ENCODE data around the gene CREB5. TPM values are rescaled to one million over a fixed set of nuclear protein-coding genes. Genes with fewer than 3 reads are reported as not detected.

The CREB5 gene
- total and polyA plus RNA-seq, 2 experiments from 2014 or later: 2.4 to 4.4 TPM

DNA sequence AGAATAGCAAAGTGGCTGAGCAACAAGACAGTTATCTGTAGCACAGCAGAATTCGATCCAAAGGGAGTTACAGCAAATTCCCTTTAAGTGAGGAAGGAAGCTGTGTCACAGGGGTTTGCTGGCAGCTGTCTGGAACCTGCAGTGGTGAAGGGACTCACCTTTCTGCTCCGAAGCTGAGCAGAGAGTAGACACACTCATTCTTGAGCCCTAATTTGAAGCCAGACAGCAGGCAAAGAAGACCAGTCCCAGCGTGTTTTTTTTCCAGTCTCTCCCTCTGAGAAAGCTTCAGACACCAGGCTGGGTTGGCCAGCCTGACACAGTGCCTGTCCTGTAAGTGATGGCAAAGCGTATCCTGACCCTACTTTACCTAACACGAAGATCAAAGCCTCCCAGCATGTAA, 335.1 kb downstream of the CREB5 start:
- Histone ChIP-seq H3K36me3 (ENCODE audit: insufficient read depth) (no peaks in the 10 kb centered on the region), H2AFZ (0 out of 2 replicates have a peak overlapping the region, but pooled peaks have one; percentile 19), H4K20me1 (replicated peaks; ENCODE audit: insufficient read depth) (no peaks in the 10 kb centered on the region), H3K4me2 (no peak overlapping the region), H3K4me3 (no peak overlapping the region), H3K27ac (ENCODE audit: low read depth) (no peak overlapping the region), H3K27me3 (ENCODE audit: insufficient read depth) (no peaks in the 10 kb centered on the region), H3K4me1 (ENCODE audit: insufficient read depth) (no peaks in the 10 kb centered on the region), H3K9me2 (ENCODE audit: insufficient read depth) (no peaks in the 10 kb centered on the region), H3K79me2 (replicated peaks; ENCODE audit: insufficient read depth) (no peaks in the 10 kb centered on the region), H3F3A (replicated peaks; ENCODE audit: low read depth) (no peaks in the 10 kb centered on the region)
- TF ChIP-seq, protein P1, sequence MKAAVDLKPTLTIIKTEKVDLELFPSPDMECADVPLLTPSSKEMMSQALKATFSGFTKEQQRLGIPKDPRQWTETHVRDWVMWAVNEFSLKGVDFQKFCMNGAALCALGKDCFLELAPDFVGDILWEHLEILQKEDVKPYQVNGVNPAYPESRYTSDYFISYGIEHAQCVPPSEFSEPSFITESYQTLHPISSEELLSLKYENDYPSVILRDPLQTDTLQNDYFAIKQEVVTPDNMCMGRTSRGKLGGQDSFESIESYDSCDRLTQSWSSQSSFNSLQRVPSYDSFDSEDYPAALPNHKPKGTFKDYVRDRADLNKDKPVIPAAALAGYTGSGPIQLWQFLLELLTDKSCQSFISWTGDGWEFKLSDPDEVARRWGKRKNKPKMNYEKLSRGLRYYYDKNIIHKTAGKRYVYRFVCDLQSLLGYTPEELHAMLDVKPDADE (IDR thresholded peaks at IDR 0.05): no peak
- TF ChIP-seq CREB1 (CRISPR knock-in tag; IDR thresholded peaks at IDR 0.05; ENCODE audit: low read depth) (no peak), EZH2phosphoT487 (IDR thresholded peaks at IDR 0.05; ENCODE audit: unreplicated experiment) (no peak), ZNF114 (CRISPR knock-in tag; IDR thresholded peaks at IDR 0.05) (no peak), ZNF331 (CRISPR knock-in tag; IDR thresholded peaks at IDR 0.05; ENCODE audit: low read depth) (no peak)
- TF ChIP-seq, protein P2, sequence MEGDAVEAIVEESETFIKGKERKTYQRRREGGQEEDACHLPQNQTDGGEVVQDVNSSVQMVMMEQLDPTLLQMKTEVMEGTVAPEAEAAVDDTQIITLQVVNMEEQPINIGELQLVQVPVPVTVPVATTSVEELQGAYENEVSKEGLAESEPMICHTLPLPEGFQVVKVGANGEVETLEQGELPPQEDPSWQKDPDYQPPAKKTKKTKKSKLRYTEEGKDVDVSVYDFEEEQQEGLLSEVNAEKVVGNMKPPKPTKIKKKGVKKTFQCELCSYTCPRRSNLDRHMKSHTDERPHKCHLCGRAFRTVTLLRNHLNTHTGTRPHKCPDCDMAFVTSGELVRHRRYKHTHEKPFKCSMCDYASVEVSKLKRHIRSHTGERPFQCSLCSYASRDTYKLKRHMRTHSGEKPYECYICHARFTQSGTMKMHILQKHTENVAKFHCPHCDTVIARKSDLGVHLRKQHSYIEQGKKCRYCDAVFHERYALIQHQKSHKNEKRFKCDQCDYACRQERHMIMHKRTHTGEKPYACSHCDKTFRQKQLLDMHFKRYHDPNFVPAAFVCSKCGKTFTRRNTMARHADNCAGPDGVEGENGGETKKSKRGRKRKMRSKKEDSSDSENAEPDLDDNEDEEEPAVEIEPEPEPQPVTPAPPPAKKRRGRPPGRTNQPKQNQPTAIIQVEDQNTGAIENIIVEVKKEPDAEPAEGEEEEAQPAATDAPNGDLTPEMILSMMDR (conservative IDR thresholded peaks at IDR 0.05; ENCODE audit: low read depth in 2 of 2): no peak
- TF ChIP-seq, protein P3, sequence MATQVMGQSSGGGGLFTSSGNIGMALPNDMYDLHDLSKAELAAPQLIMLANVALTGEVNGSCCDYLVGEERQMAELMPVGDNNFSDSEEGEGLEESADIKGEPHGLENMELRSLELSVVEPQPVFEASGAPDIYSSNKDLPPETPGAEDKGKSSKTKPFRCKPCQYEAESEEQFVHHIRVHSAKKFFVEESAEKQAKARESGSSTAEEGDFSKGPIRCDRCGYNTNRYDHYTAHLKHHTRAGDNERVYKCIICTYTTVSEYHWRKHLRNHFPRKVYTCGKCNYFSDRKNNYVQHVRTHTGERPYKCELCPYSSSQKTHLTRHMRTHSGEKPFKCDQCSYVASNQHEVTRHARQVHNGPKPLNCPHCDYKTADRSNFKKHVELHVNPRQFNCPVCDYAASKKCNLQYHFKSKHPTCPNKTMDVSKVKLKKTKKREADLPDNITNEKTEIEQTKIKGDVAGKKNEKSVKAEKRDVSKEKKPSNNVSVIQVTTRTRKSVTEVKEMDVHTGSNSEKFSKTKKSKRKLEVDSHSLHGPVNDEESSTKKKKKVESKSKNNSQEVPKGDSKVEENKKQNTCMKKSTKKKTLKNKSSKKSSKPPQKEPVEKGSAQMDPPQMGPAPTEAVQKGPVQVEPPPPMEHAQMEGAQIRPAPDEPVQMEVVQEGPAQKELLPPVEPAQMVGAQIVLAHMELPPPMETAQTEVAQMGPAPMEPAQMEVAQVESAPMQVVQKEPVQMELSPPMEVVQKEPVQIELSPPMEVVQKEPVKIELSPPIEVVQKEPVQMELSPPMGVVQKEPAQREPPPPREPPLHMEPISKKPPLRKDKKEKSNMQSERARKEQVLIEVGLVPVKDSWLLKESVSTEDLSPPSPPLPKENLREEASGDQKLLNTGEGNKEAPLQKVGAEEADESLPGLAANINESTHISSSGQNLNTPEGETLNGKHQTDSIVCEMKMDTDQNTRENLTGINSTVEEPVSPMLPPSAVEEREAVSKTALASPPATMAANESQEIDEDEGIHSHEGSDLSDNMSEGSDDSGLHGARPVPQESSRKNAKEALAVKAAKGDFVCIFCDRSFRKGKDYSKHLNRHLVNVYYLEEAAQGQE (IDR thresholded peaks at IDR 0.05; ENCODE audit: unreplicated experiment): no peak
- DNase-seq (ENCODE audit: low spot score) (no peak), ATAC-seq (peak; percentile 56)
- Mint-ChIP-seq H3K27ac (no peak overlapping the region), H3K4me1 (peaks cover 20% of the 10 kb centered on the region), H3K27me3 (ENCODE audit: insufficient read depth, low read depth, poor library complexity) (no peaks in the 10 kb centered on the region), H3K36me3 (ENCODE audit: low read depth) (no peaks in the 10 kb centered on the region), H3K9me3 (no peaks in the 10 kb centered on the region), H3K4me3 (no peak overlapping the region)

DNA sequence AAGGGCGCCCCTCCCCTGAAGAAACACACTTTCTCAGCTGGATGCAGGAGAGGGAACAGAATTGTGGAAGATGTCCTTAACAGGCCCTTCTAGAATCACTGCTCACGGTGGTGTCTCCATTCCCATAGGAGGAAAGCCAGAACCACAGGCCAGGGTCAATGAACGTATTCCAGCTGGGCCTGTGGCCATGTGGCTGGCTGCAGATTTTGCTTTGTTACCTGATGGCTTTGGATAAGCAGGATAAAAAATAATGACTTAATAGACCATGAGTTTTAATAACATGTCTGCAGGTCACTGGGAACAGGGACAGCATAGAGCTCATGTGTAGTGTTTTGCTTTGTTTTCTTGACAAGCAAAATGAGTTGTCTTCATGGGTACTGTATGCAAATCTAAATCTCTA, 335.5 kb downstream of the CREB5 start:
- no peak overlapping the region for H3K27ac Mint-ChIP-seq
- Histone ChIP-seq H3K9me2 (ENCODE audit: insufficient read depth) (no peaks in the 10 kb centered on the region), H4K20me1 (replicated peaks; ENCODE audit: insufficient read depth) (no peaks in the 10 kb centered on the region), H3K4me3 (no peak overlapping the region), H3K79me2 (replicated peaks; ENCODE audit: insufficient read depth) (no peaks in the 10 kb centered on the region), H3K4me1 (ENCODE audit: insufficient read depth) (no peaks in the 10 kb centered on the region), H2AFZ (0 out of 2 replicates have a peak overlapping the region, but pooled peaks have one; percentile 19), H3F3A (replicated peaks; ENCODE audit: low read depth) (no peaks in the 10 kb centered on the region), H3K4me2 (no peak overlapping the region), H3K27ac (ENCODE audit: low read depth) (no peak overlapping the region), H3K27me3 (ENCODE audit: insufficient read depth) (no peaks in the 10 kb centered on the region), H3K36me3 (ENCODE audit: insufficient read depth) (no peaks in the 10 kb centered on the region)
- H3K36me3 Mint-ChIP-seq (ENCODE audit: low read depth): no peaks in the 10 kb centered on the region
- peaks cover 20% of the 10 kb centered on the region for H3K4me1 Mint-ChIP-seq
- no peaks in the 10 kb centered on the region for H3K9me3 Mint-ChIP-seq
- TF ChIP-seq ZNF114 (CRISPR knock-in tag; IDR thresholded peaks at IDR 0.05): no peak
- no peak for DNase-seq (ENCODE audit: low spot score)
- no peak overlapping the region for H3K4me3 Mint-ChIP-seq
- no peaks in the 10 kb centered on the region for H3K27me3 Mint-ChIP-seq (ENCODE audit: insufficient read depth, low read depth, poor library complexity)
- no peak; the same call in 2 of the 3 replicates for ATAC-seq
